ENCODE results near the gene GALNT9.

GALNT9 gene

DNA sequence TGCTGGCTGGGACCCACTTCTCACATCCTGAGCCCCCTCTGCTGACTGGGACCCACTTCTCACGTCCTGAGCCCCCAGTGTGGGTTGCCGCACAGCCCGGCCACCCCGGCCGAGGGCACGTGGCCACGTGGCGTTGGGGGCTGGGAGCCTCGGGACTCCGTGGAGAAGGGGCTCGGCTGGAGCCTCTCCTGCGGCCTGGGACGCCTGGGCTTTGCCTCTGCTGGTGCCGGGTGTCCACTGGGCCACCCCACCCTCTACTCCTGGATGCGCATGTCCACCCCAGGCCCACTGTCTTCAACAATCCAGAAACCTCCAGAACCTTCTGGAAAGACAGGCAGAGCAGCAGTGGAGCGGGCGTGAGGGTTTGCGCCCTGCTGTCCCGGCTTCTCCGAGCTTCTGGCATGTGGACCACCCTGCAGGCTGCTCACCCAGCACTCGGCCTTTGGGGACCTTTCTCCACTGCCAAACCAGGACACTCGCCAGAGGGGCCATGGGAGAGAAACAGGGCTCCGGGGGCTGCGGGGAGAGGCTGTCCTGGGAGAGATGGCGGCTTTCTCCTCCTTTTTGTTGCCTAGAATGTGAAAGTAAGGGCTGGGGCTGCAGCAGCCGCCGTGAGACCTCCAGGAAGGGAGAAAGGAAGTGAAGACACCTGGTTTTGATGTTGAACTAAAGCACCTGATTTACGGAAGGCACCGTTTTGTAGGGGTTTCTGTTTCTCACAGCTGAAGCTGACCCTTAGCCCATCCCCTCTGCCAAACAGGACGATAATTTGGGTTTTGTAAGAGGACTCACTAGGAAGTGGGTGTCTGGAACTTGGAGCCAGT is 155.2 kb downstream of the GALNT9 start:
- no peak for DNase-seq (ENCODE audit: low read depth in 2 of 2, low spot score in 1 of 2)

GRCh38 chr12:132173135-132174014 is 156.0 kb downstream of the GALNT9 start:
- DNase-seq (ENCODE audit: low read depth in 2 of 2, low spot score in 1 of 2), result no peak

DNA sequence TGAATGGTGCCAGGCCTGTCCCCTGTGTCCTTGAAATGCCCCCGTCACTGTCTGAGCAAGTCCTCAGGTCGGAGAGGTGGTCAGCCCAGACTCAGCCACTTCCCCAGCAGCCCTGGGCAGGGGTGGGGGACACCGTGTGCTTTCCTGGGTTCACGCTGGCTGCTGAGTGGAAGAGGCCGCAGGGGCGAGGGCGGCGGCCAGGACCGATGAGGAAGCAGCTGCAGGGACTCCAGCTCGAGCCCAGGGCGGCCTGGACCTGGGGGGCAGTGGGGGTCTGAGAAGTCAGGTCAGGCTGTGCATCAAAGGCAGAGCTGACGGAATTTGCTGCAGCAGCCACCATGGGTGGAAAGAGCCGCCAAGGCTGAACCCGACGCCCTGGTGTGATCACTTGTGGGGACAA is 156.8 kb downstream of the GALNT9 start:
- no peak for DNase-seq (ENCODE audit: low read depth in 2 of 2, low spot score in 1 of 2)

DNA sequence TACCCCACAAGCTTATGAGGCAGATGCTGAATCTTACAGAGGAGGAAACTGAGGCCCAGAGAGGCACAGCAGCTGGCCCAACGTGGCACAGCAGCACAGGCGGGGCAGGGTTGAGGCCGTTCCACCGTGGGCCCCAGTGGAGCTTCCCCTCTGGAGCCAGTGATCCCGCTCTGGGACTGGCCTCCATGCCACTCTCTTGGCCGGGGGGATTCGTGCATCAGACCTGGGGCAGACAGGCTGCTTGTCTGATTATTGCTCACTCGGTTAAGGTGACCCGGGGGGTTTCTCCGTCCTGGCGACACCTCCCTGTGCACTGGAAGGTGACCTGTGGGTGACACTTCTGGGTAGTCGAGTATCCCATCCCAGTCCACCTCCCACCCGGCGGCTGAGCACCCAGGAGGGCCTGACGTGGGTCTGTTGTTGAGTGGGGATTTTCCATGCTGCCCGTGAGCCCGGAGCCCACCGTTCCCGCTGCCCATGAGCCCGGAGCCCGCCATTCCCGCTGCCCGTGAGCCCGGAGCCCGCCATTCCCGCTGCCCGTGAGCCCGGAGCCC is 157.3 kb downstream of the GALNT9 start:
- DNase-seq (ENCODE audit: low read depth in 2 of 2, low spot score in 1 of 2), result no peak

GRCh38 chr12:132171293-132171967 is 158.0 kb downstream of the GALNT9 start:
- DNase-seq (ENCODE audit: low read depth in 2 of 2, low spot score in 1 of 2), result no peak

DNA sequence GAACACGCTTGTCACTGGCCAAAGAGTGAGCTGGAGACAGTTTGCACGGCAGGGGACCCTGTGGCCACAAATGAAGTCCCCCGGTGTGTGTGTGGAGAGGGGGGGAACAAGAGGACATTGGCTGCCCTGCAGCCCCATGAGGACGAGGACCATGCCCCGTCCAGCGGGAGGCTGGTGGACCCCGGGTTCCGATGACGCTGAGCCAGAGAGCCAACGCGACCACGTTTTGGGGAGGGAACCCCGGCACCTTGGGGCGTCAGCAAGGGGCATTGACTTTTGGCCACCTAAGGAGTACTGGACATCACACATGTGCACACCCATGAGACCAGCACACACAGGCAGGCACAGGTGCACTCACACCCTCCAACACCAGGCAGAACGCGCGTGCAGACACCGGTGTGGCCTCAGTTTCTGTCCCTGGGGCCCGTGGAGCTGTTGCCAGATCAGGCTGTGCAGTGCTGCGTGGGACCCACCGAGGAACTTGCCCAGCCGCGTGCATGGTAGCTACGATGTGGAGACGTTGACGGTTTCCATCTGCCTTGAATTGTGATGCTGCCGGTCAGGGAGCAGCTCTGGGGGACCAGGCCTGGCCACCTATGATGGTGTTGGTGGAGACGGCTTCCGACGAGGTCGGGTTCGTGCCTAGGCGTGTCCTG is 158.6 kb downstream of the GALNT9 start:
- no peak for DNase-seq (ENCODE audit: low read depth in 2 of 2, low spot score in 1 of 2)

DNA sequence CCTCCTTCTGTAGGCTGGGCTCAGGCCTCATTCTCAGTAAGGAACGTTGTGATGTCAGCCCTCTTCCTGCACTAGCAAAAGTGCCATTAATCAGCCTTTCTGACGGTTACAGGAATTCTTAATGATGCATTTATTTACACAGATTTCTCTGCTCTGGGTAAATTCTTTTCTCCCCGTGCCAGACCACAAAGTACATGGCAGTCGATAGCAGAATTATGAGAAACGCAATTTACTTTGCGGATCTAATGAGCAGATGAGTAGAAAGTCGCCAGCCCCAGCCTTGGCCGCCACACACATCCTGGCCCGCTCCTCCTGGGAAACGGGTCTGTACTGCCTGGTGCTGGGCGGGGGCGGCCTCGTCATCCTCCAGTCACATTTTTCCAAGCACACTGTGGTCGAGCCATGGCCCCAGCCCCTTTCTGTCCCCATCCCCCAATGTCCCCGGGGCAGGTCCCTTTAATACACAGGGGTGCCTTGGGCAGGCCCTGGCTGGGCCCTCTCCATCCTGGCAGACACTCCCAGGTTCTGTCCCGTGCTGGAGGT is 159.2 kb downstream of the GALNT9 start:
- no peak for DNase-seq (ENCODE audit: low read depth in 2 of 2, low spot score in 1 of 2)

DNA sequence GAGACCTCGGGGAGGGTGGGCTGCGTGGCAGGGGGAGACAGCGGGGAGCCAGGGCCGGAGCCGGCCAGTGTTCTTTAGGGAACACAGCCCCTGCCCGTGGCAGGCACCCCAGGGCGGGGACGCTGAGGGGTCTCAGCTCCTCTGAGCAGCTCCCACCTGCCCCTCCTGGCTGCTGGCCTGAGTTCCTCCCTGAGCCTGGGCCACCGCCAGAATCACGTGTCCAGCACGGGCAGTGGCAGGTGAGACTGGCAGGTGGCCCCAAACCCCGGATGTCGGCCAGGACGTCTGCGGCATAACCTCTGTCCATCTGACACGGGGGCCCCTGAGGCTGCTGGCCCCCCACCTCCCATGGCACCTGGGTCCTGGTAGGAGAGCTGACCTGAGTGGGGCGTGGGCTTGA is 160.0 kb downstream of the GALNT9 start:
- no peak for DNase-seq (ENCODE audit: low read depth in 2 of 2, low spot score in 1 of 2)

- no peak for DNase-seq (ENCODE audit: low read depth in 2 of 2, low spot score in 1 of 2)
Observed at GRCh38 chr12:132168311-132169031, 160.9 kb downstream of the GALNT9 start.

DNA sequence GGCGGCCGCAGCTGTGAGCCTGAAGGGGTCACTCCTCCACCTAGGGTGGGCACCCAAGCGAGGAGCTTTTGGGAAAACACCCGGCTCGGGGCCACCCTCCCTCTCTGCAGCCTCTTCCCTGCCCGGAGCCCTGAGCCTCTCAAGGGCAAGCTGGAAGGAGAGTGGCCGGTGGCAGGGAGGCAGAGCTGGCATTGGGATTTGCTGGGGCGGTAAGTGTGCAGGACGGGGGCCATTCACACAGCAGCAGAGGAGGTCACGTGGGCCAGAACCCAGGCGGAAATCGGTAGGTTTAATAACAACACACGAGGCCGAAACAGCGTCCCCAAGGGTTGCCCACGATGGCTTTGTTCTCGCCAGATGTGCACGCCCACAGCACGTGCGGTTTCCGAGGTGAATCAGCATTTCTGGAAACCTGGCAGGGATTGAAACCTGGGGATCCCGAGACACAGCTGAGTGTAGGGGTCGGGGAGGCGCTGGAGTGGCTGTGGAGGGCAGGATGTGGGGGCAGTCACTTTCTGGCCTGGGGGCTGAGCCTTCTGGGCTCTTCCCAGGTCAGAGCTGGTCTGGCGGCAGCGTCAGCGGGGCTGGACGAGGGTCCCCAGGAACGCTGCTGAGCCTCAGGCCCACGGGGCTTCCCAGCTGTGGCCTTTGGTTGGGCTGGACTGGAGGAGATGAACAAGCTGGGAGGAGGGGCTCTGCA is 161.6 kb downstream of the GALNT9 start:
- DNase-seq (ENCODE audit: low read depth in 2 of 2, low spot score in 1 of 2), result no peak

GRCh38 chr12:132166801-132167591 is 162.4 kb downstream of the GALNT9 start:
- no peak for DNase-seq (ENCODE audit: low read depth in 2 of 2, low spot score in 1 of 2)

DNA sequence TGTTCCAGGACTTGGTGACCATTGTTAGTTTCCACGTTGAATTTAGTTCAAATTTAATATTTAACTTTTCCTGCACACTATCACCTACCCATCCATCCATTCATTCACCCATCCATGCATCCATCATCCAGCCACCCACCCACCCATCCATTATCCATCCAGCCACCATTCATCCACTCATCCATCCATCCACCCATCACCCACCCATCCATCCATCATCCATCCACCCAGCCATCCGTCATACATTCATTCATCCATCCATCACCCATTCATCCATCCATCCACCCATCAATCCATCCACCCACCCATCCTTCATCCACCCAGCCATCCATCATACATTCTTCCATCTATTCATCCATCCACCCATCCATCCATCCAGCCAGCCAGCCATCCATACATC is 163.3 kb downstream of the GALNT9 start:
- no peak for DNase-seq (ENCODE audit: low read depth in 2 of 2, low spot score in 1 of 2)

DNA sequence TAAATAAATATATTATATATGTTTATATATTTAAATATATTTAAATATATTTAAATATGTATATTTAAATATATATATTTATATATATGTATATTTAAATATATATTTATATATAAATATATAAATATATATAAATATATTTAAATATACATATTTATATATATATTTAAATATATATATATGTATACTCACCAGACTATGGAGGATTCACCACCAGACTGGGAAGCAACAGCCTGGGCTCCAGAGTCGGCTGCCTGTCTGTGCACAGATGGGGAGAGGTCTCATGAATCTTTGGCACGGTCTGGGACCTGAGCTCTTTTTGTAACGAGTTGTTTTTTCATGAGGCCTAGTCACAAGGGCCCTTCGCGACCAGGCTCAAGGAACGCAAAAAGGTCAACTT is 163.8 kb downstream of the GALNT9 start:
- no peak for DNase-seq (ENCODE audit: low read depth in 2 of 2, low spot score in 1 of 2)

- DNase-seq (ENCODE audit: low read depth in 2 of 2, low spot score in 1 of 2), result no peak
Observed at GRCh38 chr12:132164426-132164825, 165.0 kb downstream of the GALNT9 start.

DNA sequence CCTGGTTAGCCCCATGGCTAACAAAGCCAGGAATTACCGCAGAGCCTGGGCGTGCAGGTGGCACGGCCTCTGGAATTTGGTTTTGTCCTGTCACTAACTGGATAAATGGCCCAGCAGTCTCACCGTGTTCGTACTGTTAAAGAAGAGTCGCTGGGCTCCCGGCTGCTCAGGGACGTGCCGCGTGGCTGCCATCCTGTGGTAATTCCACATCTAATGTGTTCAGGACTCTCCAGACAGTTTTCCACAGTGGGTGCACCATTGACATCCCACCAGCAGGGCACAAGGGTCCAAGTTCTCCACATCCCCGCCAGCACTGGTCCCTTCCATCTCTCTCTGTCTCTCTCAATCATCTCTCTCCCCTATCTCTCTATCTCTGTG is 165.5 kb downstream of the GALNT9 start:
- DNase-seq (ENCODE audit: low read depth in 2 of 2, low spot score in 1 of 2), result no peak

GRCh38 chr12:132163041-132163910 is 166.1 kb downstream of the GALNT9 start:
- no peak for DNase-seq (ENCODE audit: low read depth in 2 of 2, low spot score in 1 of 2)

- DNase-seq (ENCODE audit: low read depth in 2 of 2, low spot score in 1 of 2), result no peak
Observed at GRCh38 chr12:132162508-132163031, 166.8 kb downstream of the GALNT9 start.
